GM18867 (cell line): ENCODE data around the gene TARS2.

ENCODE experiments used
- ATAC-seq: cut with Tn5 transposase; IDR thresholded peaks from one replicate; pipeline ENCODE4 v1.9.1; 2021; ENCODE audit warnings: mild to moderate bottlenecking, moderate library complexity; ENCODE audit not compliant: unreplicated experiment

The TARS2 gene

DNA sequence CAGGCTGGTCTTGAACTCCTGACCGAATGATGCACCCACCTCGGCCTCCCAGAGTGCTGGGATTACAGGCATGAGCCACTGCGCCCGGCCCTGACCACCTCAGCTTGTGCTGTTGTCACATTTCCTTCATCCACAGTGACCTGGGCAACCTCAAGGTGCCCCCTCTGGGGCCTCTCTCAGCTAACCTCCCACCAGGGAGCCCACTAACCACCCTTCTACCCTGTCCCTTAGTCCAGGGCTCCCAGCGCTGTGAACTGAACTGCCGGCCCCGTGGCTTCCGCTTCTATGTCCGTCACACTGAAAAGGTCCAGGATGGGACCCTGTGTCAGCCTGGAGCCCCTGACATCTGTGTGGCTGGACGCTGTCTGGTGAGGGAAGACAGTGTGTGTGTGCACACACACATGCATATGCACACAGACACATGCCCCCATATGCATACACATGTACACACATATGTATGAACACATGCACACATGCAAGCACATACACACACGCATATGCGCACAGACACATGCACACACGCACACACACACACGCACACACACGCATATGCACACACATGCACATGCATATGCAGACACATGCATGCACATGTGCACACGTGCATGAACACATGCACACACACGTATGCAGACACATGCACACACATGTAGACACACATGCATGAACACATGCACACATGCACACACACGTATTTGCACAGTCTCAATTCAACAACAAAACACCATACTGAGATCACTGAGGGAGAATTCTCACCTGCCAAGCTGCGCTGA, 68.2 kb downstream of the TARS2 start:
- no peak for ATAC-seq

DNA sequence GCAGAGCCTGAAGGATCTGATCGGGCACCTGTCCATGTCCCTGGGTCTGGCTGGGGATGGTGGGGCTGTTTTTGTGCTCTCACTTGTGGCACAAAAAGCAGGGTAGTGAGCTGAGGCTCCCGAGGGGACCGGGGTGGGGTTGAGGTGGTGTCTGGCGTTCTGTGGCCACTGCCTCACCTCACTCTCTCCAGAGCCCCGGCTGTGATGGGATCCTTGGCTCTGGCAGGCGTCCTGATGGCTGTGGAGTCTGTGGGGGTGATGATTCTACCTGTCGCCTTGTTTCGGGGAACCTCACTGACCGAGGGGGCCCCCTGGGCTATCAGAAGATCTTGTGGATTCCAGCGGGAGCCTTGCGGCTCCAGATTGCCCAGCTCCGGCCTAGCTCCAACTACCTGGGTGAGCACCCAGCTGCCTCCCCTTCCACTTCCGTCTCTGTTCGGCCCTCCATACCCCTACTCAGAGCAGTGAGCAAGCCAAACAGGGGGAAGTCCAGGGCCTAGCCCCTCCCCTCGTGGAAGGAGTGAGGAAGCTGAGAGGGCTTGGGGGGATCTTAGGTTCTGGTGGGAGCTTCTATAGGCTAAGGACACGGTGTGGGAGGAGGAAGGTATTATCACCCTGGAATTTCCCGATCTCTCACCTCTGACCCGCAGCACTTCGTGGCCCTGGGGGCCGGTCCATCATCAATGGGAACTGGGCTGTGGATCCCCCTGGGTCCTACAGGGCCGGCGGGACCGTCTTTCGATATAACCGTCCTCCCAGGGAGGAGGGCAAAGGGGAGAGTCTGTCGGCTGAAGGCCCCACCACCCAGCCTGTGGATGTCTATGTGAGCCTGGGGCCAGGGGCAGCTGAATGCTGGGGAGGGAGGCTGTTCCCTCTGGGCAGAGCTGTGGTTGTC, 69.0 kb downstream of the TARS2 start:
- no peak for ATAC-seq

DNA sequence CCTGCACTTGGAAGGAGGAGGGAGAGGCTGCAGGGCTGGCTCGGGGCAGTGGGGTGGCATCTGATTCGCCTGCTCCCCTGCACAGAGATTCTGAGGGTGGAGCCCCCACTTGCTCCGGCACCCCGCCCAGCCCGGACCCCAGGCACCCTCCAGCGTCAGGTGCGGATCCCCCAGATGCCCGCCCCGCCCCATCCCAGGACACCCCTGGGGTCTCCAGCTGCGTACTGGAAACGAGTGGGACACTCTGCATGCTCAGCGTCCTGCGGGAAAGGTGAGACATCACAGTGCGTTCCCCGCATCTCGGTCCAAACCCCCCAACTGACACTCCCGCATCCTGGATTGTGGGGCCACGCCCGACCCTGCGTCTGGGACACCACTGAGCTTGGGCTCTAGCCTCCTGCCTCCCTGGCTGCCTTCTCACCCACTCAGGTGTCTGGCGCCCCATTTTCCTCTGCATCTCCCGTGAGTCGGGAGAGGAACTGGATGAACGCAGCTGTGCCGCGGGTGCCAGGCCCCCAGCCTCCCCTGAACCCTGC, 69.9 kb downstream of the TARS2 start:
- ATAC-seq: no peak
